ENCODE results near the gene SYNGR3.
A peak's percentile ranks its signal among the peaks of the same experiment; 100 is the strongest.

GRCh38 chr16:2039274-2040031, 49.7 kb downstream of the SYNGR3 start:
- TF ChIP-seq RAD21 (conservative IDR thresholded peaks at IDR 0.05 in 1 of 2, IDR thresholded peaks at IDR 0.05 in 1 of 2) (no peak), CTCF (IDR thresholded peaks at IDR 0.05) (no peak), POLR2A (IDR thresholded peaks at IDR 0.05; ENCODE audit: low read length) (no peak), SREBF2 (IDR thresholded peaks at IDR 0.05) (no peak), POLR2AphosphoS2 (conservative IDR thresholded peaks at IDR 0.05; ENCODE audit: low read length) (no peak), BCL3 (IDR thresholded peaks at IDR 0.05) (no peak), BHLHE40 (IDR thresholded peaks at IDR 0.05; ENCODE audit: low read depth, low read length) (no peak), EP300 (IDR thresholded peaks at IDR 0.05) (peak in 1 of 2 experiments; percentile 54; a peak in 1 of 5 replicates), RCOR1 (IDR thresholded peaks at IDR 0.05; ENCODE audit: low read depth, low read length) (no peak), JUN (IDR thresholded peaks at IDR 0.05) (peak; percentile 25 to 45; a peak in 1 of 5 replicates), CEBPB (IDR thresholded peaks at IDR 0.05) (no peak), FOXS1 (CRISPR knock-in tag; IDR thresholded peaks at IDR 0.05) (peak; percentile 59; the same call in 1 of the 2 replicates), MAX (IDR thresholded peaks at IDR 0.05) (peak; percentile 72)

All from A549 (cell line).